ENCODE data around the gene IRX3.

The IRX3 gene

GRCh38 chr16:54236773-54237172, 49.8 kb downstream of the IRX3 start:
- TF ChIP-seq CTCF (IDR thresholded peaks at IDR 0.05; ENCODE audit: low read depth, low read length, missing control alignments) = no peak
- H3K4me3 ChIP-seq (replicated peaks; ENCODE audit: low read depth, low read length) = no peak overlapping the region
- DNase-seq (ENCODE audit: extremely low read depth, low read depth) = peak; percentile 61

DNA sequence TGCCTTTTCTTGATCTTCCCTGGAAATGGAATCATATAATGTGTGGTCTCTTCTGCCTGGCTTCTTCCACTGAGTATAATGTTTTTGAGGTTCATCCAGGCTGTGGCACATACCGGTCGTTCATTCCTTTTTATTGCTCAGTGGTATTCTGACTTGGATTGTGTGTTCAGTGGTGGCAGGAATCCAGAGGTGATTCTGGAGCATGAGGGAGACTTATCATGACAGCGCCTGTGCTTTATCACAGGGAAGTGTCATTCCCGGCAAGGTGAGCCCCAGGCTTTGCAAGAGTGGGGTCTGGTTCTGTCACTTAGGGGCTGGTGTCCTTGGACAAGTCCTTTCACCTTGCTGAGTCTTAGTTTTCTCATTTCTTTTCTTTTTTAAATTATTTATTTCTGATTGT, 53.0 kb downstream of the IRX3 start:
- no peak overlapping the region for H3K4me3 ChIP-seq (replicated peaks; ENCODE audit: low read depth, low read length)

More for the DNA sequence above, 53.0 kb downstream of the IRX3 start:
- DNase-seq (ENCODE audit: extremely low read depth, low read depth) = no peak
- TF ChIP-seq CTCF (IDR thresholded peaks at IDR 0.05; ENCODE audit: low read depth, low read length, missing control alignments) = no peak

All from HFF-Myc (cell line).